Skeletal muscle cell (primary cell): ENCODE data around the gene CIPC.

ENCODE experiments used
- DNase-seq: peaks from one replicate; pipeline ENCODE4 v3.0.0-alpha.2; 2010; ENCODE audit warnings: low read depth
- H3K4me3 ChIP-seq: 2 replicates; pipeline ENCODE4 v1.5.1; 2011; ENCODE audit warnings: low read depth, mild to moderate bottlenecking, control low read depth, low read length, moderate library complexity

Gene CIPC, protein sequence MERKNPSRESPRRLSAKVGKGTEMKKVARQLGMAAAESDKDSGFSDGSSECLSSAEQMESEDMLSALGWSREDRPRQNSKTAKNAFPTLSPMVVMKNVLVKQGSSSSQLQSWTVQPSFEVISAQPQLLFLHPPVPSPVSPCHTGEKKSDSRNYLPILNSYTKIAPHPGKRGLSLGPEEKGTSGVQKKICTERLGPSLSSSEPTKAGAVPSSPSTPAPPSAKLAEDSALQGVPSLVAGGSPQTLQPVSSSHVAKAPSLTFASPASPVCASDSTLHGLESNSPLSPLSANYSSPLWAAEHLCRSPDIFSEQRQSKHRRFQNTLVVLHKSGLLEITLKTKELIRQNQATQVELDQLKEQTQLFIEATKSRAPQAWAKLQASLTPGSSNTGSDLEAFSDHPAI

GRCh38 chr14:77097700-77098528 lies at the start of gene CIPC:
CIPC (plus strand) TSS chr14:77098258; CDS start chr14:77105709, 7,451 bp downstream.
- H3K4me3 ChIP-seq = peak within 1 kb of the TSS; percentile 81
- DNase-seq = peak; percentile 96

GRCh38 chr14:77051116-77051515 lies 46.9 kb upstream of the CIPC start:
- no peak overlapping the region for H3K4me3 ChIP-seq
- DNase-seq = no peak

- H3K4me3 ChIP-seq = no peak overlapping the region
- DNase-seq = no peak
These were observed 45.6 kb upstream of the CIPC start for GRCh38 chr14:77052281-77053044.

GRCh38 chr14:77053046-77053841 lies 44.8 kb upstream of the CIPC start:
- H3K4me3 ChIP-seq = no peak overlapping the region
- DNase-seq = no peak

- no peak overlapping the region for H3K4me3 ChIP-seq
- DNase-seq = no peak
These were observed 42.8 kb upstream of the CIPC start for GRCh38 chr14:77055306-77055705.

DNA sequence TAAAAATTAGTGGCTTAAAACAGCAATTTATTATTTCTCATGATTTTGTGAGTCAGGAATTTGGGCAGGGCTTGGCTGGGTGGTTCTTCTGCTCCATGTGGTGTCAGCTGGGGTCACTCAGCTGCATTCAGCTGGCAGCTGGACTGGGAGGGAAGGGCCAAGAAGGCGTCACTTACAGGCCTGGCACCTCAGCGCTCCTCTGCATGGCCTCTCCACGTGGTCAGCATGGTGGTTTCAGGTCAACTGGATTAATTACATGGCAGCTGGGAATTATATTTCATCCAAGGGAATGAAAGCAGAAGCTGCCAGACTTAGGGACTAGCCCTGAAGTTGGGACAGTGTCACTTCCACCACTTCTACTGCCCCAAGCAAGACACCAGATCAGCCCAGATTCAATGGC lies 42.1 kb upstream of the CIPC start:
- no peak overlapping the region for H3K4me3 ChIP-seq
- no peak for DNase-seq

DNA sequence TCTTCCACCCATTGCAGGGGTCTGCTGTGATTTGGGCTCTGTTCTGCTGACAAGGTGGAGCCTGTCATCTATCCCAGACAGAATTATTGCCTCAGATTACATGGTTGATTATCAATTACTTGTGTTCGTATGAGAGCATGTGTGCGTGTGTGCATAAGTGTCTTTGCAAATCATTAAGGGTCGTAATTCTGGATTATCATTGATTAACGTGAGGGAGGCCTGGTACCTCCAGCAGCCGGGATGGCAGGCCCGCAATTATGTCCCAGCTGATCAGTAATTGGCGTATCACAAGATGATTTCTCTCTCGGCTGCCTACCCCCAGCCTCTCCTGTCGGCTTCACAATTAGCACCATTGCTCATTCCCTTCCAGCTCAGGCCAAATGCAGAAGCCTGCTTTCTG lies 39.9 kb upstream of the CIPC start:
- H3K4me3 ChIP-seq = no peak overlapping the region
- no peak for DNase-seq

DNA sequence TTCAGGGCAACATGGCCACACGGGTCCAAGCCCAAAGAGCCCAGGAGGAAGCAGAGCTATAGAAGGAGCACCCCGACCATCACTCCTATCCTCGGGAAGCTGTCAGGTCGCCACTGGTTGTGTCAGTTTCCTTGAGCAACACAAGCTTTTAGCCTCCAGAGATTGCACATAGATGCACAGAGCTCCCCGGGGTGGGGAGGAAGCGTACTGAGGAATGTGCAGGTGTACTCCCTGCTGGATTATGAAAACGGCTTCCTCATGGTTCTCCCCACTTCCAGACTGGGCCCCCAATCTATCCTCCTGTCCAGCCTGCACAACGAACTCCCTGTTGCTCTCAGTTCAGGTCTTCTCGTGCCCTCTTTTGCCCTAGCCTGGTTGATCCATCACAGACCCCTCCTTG lies 39.3 kb upstream of the CIPC start:
- DNase-seq = no peak

DNA sequence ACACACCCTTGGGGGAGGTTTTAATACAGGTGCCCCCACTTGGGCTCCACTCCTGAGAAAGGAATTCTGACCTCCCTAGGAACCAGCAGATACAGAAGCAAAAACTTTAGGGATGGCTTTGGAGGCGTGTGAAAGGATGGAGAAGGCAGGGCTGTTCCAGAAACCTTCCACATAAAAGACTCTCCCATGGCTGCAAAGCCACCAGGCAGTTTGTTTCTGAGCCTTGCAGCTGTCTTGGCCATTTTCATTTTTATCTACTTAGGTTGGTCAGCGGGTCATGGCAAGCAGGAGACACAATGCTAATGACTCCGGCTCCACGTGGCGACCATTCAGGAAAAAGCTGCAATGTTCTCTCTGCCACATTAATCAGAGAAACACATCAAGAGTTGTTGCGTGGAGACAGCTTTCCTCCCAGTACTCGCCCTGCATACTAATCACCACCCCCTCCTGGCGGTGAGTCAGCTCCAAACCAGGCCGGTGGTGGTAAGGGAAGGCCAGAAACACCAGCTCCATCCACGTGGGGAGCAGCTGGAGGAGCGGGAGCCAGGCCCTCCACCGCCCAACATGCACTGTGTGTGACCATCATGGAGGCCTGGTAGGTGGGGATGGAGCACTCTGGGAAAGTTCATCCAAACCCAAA lies 38.7 kb upstream of the CIPC start:
- no peak overlapping the region for H3K4me3 ChIP-seq
- DNase-seq = peak; percentile 60

More for the DNA sequence above, 39.3 kb upstream of the CIPC start:
- H3K4me3 ChIP-seq = no peak overlapping the region

DNA sequence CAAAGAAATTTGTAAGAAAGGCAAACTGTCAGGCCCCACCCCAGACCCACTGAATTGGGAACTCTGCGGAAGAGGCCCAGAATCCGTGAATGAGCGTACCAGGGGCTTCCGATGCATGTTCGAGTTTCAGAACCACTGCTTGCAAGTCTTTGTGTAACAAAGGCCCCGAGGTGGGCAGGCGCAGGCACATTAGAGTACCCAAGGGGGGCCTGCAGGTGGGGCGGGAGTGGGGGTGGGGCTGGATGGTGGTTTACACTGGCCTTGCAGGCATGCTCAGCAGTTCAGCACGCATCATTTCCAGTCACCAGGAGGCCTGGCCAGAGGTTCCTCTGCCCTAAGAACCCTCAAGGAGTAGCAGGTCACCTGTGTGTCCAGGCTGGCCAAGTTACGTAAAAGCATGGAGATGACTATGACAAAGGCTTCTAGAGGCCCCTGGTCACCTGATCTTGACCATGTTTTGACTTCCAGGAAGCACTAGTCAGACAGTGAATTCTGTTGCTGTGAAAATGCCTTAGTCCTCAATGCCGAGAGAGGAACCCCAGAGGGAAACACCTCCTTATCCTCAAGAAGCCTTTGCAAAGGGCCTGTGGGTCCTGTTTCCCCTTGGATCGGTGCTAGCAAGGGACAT lies 36.3 kb upstream of the CIPC start:
- no peak for DNase-seq
- H3K4me3 ChIP-seq = no peak overlapping the region

- DNase-seq = no peak
- no peak overlapping the region for H3K4me3 ChIP-seq
These were observed 35.8 kb upstream of the CIPC start for GRCh38 chr14:77062261-77062660.

GRCh38 chr14:77063571-77064171 lies 34.4 kb upstream of the CIPC start:
- DNase-seq = no peak
- H3K4me3 ChIP-seq = no peak overlapping the region

DNA sequence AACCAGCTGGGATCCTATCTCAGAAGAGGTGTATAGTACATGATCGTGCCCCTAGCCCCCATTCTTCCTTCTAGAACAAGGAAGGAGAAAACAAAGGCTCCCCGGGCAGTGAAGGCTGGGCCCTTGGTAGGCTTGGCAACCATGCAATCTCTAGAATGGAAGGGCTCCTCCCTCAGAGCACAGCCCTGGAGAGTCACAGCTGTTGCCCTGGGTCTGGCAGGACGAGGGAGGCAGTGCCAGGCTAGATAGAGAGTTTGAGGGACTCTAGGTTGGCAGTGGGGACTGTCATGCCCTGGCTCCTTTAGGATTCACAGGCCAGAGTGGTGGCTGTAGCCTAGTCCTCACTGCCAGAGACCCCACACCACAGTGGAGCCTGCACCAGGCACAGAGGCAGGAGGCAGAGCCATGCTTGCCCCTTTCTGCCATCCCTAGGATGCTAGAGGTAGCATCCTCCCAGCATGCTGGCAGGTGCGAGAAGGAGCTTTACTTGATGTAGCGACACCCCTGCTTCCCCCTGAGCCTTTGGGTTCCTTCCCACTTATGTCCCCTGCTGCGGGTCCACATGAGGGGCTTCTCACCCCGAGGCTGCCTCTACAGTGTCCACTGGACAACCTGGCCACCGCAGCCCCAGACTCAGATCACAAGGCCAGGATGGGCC lies 33.4 kb upstream of the CIPC start:
- H3K4me3 ChIP-seq = no peak overlapping the region
- no peak for DNase-seq

- no peak overlapping the region for H3K4me3 ChIP-seq
- no peak for DNase-seq
These were observed 32.0 kb upstream of the CIPC start for GRCh38 chr14:77065851-77066577.

GRCh38 chr14:77066578-77067172 lies 31.4 kb upstream of the CIPC start:
- DNase-seq = no peak
- no peak overlapping the region for H3K4me3 ChIP-seq
